NCI-H146 (cell line): ENCODE results near the gene LITAF.
A peak's percentile ranks its signal among the peaks of the same experiment; 100 is the strongest.

Experiments used
- DNase-seq: peaks from one replicate; lab custom pipeline; 2025; lab: John Stamatoyannopoulos, UW

Gene LITAF

DNA sequence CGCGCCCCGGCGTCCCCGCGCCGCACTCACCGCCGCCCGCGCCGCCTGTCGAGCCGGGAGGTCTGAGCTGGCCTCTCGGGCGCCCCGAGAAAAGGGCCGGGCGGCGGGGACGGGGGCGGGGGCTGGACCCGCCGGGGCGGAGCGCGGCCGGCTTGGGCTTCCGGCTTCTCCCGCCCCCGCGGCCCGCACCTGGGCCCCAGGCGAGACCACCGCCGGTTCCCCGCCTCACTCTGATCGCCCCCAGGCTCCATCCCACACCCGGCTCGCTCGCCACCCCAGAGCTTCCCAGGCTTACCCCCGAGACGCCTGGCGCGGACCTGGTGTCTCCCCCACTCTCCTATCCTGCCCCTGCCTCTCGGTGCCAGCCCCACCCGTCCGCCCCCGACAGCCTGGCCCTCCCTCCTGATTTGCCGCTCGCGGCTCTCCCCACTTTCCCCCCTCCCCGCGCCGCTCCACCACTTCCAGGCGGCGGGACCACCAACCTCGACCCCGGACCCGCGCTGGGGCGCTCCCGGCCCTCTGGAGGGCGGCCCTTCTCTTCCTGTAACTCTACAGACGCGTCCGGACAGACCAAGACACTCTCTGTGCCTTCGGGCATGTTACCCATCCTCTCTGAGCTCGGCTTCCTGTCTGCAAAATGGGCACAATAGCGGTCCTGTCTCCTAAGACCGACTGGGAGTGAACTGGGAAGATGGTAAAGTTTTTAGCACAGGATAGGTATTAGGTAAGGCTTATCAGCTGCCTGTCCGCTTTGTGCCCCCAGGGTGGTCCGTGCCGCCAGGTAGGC is at the start of gene LITAF:
Gene LITAF, minus strand, starts transcription at position 64 of the 787 bp plus-strand sequence. CDS start 30,189 bp downstream, outside the sequence.
- peak; percentile 79 for DNase-seq

DNA sequence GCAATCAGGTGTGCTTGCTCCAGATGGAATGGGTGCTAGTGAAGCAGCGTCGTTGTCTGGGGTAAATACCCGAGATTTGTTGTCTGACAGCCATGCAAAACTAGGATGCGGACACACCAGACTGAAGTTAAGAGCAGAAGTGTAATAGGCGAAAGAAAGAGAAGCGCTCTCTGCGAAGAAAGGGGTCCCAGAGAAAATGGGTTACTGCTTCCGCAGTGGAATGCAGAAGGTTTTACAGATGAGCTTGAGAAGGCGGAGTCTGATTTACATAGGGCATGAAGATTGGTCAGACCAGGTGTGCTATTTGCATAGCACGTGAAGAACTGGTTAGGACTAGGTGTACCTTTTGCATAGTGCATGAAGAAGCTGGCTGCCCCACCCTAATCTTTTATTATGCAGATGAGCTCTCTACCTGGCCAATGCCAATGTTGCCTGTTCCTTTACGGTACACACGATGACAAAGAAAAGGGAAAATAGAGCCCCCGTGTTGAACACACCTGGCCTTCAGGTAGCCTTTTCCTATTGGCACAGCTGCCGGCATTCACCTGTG is 49.5 kb upstream of the LITAF start:
- DNase-seq: peak; percentile 100

DNA sequence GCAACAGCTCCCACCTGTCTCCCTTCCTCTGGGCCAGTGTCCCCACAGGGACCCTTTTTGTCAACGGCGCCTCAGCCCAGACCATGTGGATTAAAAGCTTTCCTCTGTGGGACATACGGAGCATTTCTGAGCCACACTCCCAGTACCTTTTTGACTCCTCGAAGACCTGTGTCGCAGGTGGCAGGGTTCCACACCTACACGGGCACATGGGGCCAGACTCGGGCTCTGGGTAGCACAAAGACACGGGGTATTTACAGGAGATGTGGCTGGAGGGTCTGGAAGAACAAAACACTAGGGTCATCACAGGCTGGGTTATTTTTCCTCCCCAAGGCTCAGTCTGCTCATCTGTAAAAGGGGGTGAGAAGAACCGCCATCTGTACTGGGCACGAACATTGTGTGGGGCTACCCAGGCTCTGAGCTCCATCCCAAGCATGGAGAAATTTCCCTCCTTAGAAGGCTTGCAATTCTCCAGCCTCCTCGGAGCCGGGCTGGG is 49.0 kb upstream of the LITAF start:
- DNase-seq: peak; percentile 34

DNA sequence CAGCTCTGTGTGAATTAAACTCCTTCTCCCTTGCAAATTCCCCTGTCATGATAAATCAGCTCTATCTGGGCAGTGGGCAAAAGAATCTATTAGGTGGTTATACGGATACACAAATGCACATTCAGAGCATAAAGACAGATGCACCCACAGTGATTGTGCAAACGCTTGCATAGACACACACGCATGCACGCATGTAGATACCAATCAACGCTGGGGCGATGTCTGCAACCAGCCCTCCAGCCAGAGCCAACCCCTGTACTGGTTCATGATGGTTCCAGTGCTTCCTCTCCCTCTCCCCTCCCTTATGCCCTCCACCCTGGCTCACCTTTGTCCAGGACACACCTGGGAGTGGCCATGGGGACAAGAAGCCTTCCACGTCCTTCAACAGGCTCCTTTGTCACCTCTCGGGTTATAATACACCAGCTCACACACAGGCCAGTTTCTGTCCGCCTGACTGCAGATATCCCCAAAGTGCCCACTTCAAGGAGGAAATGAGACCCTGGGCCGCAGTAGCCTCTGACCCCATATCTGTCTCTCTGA is 48.5 kb upstream of the LITAF start:
- peak; percentile 49 for DNase-seq

DNA sequence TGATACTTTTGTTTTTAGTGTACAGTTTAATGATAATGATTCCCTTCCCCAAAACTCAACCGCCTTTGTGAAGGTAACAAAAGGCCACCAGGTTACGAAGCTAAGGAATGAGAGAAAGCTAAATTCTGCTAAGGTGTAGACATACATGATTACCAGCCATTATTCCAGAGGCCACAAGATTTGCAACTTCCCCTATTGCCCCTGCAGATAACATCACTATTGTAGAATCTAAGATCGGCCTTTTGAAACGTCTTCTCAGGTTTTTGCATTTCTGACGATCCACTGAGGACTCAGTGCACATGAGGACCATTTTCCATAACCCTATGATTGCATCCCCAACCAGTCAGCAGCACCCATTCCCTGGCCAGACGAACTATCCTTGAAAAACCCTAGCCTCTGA is 47.6 kb upstream of the LITAF start:
- DNase-seq: no peak

DNA sequence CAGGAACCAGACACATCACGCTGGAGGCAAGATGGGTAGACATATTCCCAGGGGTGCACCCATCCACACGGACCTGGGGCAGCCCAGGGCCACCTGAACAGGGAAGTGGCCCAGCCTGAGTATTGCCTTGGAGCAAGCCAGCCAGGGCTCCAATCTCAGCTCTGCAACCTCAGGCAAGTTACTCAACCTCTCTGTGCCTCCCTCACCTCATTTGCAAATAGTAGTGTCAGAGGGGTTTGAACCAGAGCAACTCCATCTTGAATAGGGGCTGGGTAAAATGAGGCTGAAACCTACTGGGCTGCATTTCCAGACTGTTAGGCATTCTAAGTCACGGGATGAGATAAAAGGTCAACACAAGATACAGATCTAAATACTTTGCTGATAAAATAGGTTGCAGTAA is 46.4 kb upstream of the LITAF start:
- no peak for DNase-seq

DNA sequence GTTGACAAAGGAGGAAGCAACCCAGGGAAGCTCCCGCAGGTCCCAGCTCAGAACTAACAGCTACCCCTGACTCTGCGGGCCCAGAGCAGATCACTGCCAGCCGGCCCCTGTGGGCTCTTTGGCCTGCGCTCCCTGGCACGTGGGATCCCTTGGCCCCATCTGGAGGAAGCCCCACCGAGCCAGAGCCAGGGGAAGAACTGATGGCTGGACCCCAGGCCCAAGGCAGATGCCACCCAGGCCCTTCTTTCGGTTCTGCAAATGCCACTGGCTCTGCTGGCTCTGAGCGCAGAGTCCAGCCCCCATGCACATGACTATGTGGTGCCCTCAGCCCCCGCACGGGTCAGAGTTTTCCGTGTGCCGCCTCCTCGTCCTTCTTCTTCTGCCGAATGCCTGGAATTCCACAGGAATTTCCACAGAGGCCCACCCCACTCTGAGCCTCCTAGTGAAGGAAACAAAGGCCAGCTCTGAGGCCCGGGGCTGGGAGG is 45.8 kb upstream of the LITAF start:
- DNase-seq: no peak

DNA sequence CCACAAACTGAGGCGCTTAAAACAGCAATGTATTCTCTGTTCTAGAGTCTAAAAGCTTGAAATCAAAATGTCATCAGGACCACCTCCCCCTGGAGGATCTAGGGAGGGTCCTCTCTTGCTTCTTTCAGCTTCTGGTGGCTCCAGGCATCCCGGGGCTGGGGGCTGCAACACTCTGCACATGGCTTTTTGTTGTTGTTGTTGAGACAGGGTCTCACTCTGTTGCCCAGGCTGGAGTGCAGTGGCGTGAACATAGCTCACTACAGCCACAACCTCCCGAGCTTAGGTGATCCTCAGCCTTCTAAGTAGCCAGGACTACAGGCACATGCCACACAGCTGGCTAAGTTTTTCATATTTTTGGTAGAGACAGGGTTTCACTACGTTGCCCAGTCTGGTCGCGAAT is 44.5 kb upstream of the LITAF start:
- DNase-seq: no peak

DNA sequence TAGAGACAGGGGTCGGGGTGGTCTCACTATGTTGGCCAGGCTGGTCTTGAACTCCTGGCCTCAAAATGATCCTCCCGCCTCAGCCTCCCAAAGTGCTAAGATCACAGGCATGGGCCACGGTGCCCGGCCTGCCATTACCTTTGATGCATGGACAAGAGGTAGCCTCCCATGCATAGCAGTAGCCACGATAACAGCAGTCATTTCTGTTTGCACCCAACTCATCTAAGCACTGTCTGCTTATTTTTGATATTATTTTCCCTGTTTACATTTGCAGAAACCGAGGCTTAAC is 44.0 kb upstream of the LITAF start:
- no peak for DNase-seq

DNA sequence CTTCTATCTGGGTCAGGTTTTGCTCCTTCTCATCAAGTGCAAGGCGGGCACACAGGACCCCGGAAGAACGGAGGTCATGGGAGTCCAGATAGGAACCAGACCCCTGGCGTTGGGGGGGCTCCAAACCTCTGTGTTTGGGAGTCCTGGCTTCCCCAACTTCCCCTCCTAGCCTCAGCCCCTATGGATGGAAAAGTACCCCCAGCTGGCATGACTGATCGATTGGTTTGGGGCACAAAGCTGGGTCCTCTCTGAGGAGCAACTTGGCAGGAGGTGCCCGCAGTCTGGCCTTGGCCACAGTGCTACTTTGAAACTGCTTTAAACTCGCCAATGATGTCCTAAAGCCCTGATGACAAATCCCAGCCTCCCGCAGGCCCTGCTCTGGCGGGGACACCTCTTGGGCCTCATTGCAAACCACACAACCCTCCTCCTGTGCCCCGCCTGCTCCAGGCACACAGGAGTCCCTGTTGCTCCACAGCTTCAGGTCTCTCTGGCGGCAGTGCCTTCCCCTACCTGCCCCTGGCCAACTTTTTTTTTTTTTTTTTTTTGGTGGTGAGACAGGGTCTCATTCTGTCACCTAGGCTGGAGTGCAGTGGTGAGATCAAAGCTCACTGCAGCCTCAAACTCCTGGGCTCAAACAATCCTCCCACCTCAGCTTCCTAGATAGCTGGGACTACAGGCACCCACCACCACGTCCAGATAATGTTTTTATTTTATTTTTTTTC is 43.5 kb upstream of the LITAF start:
- no peak for DNase-seq

DNA sequence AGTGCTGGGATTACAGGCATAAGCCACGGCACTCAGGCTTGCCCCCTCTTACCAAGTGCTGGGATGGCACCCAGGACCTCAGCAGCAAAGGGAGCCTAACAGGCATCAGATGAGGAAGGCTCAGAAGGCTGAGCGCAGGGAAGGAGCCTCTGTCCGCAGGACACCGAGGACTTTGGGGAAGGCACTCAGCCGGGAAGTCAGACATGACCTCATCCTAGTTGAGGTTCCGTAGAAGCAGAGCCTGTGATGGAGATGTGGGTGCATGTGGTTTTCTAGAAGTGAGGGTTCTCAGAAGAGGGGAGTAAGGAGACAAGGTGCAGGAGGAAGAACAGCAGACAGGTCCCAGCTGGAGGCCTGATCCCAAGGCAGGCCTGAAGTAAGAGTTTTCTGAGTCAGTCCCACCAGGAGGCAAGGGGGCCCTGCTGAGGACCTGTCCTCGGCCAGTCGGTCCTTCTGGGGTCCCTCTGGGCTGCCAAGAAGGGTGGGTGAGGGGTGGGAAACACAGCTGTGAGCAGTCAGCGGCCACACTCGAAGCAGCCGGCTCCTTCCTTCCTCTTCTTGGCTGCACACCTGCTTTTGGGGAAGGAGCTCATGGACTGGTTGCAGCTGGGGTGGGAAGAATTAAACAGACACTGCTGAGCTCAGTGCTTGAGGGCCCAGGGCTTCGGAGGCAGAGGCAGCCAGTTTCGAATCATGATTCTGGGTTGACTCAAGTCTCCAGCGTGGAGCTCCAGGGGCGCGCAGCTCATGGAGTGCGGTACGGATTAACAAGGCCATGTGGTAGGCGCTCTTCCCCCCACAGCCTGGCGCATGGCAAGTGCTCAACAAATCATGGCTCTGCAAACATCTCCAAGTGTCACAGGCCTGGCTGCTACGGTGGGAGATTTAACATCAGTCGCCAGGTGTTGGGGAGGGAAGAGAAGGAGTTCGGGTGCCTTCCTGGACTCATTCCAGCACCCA is 42.6 kb upstream of the LITAF start:
- DNase-seq: no peak

DNA sequence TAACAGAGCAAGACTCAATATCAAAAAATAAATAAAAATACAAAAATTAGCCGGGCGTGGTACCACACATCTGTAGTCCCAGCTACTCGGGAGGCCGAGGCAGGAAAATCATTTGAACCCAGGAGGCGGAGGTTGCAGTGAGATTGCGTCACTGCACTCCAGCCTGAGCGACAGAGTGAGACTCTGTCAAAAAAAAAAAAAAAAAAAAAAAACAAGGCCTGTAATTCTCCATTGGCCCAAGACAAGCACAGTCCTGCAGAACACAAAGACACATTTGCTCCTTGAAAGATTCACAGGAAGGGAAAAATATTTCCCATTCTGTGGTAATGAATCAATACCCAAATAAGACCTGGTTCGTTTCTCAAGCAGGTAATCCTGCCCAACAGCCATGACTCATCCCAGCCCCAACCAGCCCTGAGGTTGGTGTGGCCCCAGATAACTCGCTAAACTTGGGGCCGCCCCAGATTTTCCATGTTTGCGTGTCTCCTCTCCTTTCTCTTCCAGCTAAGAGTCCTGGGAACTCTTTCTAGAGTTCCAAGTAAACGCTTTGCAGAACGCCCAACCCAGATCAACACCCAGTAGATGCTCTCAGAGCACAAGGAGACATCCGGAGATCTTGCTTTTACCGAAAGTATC is 41.2 kb upstream of the LITAF start:
- no peak for DNase-seq

DNA sequence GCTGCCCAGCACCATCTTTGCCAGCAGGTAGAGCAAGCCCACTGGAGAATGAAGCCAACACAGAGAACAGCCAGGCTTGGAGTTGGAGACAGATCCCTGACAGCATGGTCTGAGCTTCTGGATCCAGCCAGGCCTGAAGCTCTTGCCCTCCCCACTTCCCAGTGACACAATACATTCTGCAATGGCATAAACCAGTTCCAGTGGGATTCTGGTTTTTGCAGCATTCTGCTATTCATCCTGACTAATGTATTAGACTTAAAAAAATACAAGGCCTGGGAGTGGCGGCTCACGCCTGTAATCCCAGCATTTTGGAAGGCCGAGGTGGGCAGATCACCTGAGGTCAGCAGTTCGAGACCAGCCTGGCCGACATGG is 40.6 kb upstream of the LITAF start:
- no peak for DNase-seq

DNA sequence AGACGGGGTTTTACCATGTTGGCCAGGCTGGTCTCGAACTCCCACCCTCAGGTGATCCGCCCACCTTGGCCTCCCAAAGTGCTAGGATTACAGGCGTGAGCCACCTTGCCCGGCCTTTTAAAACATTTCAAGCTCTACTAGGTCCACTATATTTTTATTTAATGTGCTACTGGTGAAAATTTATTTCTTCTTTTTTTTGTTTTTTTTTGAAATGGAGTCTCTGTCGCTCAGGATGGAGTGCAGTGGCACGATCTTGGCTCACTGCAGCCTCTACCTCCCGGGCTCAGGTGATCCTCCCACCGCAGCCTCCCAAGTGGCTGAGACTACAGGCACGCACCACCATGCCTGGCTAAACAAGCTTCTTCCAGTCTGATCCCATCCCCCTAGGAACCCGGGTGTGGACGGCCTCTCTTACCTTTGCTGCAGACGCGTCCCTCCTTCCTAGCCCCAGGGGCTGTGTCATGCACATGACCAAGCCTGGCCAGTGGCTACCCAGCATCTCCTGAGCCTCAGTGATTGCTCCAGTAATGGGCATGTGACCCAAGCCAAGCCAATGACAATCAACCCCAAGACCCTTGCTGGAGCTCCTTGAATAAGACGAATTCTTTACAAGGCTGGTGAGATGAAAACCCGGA is 40.1 kb upstream of the LITAF start:
- no peak for DNase-seq

DNA sequence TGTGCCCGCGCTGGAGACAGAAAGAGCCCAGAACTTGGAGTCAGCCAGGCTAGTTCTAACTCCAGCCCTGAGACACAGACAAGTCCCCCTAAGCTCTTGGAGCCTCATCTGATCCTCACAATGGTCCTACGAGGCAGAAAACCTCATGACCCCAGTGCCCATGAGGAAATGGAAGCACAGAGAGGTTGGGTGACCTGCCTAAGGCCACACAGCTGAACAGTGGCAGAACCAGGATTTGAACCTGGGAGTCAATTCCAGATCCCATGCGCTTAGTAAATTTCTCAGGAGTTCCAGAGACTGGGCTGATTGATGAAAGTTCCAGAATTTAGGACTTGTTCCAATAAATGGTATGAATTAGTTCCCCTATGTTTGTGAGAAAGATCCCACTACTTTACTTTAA is 39.0 kb upstream of the LITAF start:
- DNase-seq: no peak

DNA sequence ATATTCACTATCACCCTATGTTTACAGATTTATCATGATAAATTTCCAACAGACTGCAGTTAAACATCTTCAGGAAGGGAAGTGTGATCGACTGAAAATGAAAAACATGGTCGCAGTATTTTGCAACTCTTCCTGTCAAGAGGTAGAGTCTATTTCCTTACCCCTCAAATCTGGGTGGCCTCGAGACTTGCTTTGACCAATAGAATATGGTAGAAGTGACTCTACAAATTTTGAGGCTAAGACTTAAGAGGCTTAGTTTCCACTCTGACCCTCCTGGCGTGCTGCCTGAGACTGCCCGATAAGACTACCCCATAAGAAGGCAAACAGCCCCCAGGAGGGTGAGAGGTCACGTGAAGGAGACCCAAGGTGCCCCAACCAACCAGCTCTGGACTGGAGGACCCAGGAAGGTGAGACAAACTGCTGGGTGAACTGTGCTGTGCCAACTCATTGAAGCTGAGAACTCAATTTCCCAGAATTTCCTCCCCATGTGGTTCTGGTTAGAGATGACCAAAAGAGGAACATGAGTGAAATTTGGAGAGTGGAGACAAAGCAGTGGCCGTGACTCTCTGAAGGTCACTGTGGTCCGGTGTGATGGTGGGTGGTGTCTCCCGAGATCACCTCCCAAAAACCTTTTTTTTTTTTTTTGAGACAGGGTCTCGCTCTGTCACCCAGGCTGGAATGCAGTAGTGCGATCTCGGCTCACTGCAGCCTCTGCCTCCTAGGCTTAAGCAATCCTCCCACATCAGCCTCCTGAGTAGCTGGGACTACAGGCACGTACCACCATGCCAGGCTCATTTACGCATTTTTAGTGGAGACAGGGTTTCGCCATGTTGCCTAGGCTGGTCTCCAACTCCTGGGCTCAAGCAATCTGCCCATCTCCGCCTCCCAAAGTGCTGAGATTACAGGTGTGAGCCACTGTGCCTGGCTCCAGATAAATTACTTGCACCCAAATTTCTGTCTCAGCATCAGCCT is 38.2 kb upstream of the LITAF start:
- DNase-seq: no peak

DNA sequence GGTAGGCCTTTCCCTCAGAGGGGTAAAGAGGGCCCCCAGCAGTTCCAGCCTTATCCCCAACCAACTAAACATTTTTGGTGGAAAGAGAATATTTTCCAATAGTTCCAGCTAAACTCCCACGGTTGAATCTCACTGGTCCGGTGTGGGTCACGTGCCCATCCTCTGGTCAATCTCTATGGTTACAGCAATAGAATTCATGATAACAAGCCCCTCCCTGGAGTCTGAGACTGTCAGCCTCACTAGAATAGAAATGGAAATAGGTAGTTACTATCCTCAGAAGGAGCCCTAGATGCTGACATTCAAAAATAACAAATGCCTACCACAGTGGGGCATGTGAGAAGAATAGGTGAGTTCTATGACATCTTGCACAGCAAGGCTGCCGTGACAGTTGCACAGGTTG is 37.5 kb upstream of the LITAF start:
- no peak for DNase-seq

DNA sequence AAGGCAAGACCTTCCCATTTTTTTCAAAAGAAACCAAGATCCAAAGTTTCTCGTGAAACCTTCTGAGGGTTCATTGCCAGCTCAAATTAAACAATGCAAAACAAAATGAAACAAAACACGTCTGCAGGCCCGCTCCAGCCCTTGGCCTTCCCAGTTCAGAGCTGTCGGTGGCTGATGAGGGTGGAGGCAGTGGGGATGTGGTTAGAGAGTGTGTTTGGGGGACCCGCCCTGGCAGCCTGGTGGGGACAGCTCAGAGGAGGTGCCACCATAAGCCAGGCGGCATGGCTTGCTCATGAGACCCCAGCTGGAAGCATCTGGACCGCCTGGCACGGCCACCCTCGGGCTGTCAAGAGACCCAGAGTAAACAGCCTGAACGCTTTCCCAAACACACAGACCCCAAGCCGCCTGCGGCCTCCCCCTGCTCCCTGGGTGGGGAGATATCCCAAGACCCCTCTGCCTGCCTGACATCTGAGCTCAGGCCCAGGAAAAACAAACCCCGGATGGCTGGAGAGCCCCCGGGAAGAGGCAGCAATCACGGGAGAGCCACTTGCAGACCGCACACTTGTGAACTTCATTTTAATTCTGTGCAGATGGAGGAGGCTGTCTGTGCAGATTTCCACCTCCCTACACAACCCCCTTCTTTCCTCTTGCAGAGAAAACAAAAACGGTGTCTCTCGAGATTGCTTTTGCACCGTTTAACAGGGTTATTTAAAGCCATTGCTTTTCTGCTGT is 35.4 kb upstream of the LITAF start:
- DNase-seq: no peak

DNA sequence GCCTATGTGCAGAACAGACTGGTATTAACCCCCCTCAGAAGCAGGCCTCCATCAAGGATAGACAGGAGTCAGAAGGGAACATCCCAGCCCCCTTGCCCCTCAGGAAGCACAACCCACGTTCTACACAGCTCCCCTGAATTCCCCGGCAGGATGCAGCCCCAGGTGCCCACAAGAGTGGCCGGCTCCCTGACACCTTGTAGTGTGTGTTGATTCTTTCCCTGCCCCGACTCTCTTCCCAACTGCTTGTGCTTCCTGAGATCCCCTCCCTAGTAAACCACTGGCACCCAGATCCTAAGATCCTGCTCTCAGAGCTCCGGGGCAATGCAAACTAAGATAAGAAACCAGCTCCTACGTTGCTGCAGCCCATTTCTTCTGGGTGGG is 34.8 kb upstream of the LITAF start:
- DNase-seq: no peak
